VCaP (cell line): Measurements from ENCODE around the gene CMIP.

Experiments
- H3K27ac ChIP-seq: fragments of 450-650 bp; 2 replicates; pipeline ENCODE4 v1.5.1; 2017
- TF ChIP-seq, protein P1 (sequence below): fragments of 450-650 bp; conservative IDR thresholded peaks from 2 replicates; pipeline ENCODE4 v1.5.1; 2017; ENCODE audit warnings: mild to moderate bottlenecking, moderate library complexity

CMIP gene

DNA sequence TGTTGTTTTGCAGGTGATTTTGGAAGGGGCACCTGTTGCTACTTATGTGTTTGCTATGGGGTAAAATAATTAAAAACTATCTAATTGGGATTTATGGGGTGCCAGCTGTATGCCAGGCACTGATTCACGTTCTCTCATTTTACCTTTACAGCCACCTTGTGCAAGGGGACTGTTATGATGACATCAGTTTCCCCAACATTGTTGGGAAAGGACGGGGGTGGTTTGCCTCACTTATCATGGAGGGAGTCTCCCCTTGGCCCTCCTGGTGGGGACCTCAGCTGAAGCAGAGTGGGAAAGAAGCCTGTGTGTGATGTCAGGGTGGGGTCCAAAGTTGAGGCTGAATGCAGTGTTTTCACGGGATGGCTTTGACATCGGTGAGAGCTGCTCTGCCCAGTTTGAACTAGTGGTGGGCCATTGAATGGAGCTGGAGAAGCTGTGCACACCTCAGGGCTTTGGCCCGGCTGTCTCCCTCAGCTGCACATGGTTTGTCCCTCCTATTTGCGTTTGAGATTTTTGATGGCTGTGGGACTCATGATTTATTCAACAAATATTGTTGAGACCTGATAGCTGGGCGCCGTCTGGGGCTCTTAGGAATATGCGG lies 36.1 kb downstream of the CMIP start:
- no peak overlapping the region for H3K27ac ChIP-seq
- TF ChIP-seq, protein P1, sequence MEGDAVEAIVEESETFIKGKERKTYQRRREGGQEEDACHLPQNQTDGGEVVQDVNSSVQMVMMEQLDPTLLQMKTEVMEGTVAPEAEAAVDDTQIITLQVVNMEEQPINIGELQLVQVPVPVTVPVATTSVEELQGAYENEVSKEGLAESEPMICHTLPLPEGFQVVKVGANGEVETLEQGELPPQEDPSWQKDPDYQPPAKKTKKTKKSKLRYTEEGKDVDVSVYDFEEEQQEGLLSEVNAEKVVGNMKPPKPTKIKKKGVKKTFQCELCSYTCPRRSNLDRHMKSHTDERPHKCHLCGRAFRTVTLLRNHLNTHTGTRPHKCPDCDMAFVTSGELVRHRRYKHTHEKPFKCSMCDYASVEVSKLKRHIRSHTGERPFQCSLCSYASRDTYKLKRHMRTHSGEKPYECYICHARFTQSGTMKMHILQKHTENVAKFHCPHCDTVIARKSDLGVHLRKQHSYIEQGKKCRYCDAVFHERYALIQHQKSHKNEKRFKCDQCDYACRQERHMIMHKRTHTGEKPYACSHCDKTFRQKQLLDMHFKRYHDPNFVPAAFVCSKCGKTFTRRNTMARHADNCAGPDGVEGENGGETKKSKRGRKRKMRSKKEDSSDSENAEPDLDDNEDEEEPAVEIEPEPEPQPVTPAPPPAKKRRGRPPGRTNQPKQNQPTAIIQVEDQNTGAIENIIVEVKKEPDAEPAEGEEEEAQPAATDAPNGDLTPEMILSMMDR = no peak

DNA sequence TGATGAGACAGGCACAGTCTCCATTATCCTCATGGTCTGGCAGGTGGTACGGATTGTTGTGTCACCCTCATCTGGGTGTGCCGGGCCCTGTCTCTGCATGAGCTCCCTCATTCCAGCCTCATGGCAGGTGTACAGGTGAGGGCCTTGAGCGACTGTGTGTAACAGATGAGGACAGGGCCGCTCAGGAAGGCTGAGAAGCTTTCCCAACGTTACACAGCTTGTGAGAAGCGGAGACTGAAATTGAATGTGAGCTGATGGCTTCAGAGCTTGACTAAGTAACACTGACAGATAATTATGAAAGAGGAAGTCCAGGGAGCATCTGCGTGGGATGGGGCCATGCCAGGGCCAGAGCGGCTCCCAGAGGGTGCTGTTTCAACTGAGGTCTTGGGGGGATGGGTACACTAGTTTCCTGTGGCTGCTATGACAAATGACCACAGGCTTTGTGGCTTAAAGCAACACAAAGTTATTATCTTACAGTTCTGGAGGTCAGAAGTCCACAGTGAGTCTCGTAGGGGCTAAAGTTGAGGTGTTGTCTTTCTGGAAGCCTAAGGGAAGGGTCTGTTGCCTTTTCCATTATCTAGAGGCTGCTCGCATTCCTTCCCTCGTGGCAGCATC lies 36.7 kb downstream of the CMIP start:
- H3K27ac ChIP-seq = no peak overlapping the region

DNA sequence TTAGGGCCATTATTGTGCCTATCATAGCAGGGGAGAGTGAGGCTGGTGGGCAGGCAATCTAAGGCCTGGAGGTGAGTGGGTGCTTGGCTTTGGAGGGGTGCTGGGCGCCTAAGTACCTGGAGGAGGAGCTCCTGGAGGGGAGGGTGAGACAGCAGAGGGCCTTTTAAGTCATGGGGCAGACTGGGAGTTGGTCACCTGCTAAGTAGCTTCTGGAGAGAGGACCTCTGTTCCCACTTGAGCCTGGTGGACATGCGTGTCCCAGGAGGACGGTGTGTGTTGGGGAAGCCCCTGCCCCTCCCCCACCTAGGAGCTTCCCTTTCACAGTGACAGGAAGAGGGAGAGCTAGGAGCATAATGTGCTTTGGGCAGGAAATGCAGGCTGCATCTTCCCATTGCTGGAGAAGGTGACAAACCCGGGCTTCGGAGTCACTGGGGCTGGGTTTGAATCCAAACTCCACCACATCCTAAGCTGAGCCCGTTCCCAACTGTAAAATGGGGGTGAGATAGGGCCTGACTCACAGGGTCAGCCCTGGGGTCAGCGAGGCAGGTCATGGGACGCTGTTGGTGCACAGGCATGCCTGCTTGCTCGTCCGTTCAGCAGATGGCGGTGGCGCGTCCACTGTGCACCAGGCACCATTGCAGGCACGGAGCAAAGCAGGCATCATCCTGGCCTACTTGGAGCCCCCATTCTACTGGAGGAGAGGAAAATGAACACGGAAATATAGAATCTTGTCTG lies 37.9 kb downstream of the CMIP start:
- no peak overlapping the region for H3K27ac ChIP-seq

More for the DNA sequence above, 36.7 kb downstream of the CMIP start:
- TF ChIP-seq, protein P1 = no peak

DNA sequence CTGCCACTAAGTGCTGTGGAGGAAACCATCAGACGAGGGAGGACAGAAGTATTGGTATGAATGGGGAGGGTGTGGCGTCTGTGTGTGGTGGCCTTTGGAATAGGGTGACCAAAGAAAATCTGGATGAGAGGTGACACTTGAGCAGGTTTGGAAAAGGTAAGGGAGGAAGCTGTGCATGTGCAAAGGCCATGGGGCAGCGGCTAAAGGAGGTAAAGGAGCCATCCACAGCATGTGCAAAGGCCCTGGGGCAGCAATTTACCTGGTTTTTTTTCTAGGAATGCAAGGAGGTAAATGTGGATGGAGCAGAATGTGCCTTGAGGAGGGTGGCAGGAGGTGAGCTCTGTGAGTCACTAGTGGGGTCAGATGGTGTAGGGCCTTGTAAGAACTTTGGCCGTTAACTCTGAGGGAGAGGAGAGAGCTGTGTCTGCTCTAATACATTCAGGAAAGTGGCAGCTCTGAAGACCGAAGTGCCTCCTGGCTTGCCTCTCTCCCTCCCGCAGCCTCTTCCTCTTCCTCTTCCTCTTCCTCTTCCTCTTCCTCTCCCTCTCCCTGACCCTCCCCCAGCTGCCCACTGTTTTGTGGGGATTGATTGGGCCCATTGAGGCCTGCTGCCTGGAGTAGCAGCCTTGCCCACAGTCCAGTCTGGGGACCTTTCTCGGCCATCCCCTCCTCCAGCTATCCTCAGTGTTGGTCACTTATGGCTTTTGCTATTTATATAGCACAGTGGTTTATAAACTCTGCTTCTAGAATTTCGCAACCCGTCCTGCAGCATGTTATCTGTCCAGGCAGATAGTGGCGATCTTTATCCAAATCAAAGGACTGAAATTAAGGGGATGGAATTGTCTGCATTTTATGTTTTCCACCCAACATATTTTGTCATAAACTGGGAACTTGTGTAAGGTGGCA lies 38.7 kb downstream of the CMIP start:
- no peak overlapping the region for H3K27ac ChIP-seq
- TF ChIP-seq, protein P1 = no peak

More for the DNA sequence above, 37.9 kb downstream of the CMIP start:
- TF ChIP-seq, protein P1 = no peak

DNA sequence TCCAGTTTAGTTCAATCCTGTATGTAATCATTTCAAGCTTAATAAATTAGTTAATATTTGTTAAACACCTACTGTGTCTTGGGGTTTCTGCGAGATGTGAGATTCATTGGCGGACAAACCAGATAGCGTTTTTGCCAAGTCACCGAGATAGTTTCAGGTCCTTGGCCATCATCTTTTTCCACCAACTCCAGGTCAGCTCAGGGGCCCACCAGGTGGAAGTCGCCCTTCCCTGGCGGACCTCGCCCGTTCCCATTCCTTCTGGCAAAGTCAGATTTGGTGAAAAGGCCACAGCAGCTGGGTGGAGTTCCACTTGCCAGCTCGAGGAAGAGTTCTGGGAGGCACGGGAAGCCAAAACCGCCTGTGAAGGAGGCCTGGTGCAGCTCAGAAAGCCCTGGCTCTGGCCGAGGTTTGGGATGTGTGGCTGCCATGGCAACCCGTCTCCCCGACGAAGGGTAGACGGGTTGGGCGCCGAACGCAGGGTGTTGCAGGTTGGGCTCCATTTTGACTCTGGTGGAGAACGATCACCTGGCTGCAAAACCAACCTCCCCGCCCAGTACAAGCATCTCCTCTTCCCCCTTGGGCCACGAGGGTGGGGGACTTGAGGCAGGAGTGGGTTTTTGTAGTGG lies 39.5 kb downstream of the CMIP start:
- TF ChIP-seq, protein P1 = no peak
- no peak overlapping the region for H3K27ac ChIP-seq

DNA sequence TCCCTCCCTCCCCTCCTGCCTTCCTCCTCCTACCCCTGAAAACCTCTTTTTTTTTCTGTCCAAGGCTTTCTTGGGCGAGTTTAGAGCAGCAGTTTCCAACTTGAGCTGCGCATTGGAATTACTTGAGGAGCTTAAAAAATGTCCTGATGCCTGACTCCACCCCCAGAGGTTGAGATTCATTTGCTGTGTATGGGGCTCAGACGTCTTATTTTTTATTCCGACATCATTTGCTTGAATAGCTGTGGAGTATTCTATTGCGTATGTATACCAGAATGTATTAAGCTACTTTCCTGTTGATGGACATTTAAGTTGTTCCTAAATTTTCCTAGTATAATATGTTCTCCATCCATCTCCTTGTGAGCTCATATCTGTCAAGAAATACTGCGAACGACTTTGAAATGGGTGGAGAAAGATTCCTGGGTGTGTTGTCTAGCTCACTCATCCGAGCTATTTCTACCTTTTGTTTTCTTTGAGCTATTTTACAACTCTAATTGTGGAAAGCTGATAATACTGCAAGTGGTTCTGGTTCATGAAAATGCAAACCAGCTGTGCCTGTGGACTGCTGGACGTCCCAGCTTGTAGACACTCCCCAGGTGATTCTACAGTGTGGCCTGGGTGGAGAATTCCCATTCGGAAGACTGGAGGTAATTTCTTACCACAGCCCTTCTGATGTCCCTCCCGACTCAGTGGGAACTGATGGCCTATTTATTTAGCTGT lies 40.5 kb downstream of the CMIP start:
- TF ChIP-seq, protein P1 = no peak
- no peak overlapping the region for H3K27ac ChIP-seq
